ENCODE data around the gene HMOX2.

Gene HMOX2

DNA sequence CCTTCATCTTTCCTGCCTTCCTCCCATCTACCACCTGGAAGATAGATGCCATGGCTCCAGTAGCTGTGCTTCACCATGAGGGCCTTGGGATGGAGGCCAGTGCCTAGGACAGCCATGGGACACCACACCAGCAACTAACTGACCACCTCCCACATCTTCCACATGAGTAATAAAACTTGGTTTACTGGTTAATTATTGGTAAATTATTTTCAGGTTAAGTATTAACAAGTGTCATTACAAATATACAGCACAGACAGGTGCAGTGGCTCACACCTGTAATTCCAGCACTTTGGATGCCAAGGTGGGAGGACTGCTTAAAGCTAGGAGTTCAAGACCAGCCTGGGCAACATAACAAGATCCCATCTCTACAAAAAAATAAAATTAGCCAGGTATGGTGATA lies 48.4 kb downstream of the HMOX2 start:
- CTCF ChIA-PET: interaction anchor here (0.5 to 1.7 kb wide), 3 partner anchors 15 to 122 kb away, joined by 4 to 6 read pairs (median 4); no protein-coding TSS in a partner anchor
- POLR2A ChIA-PET: interaction anchor here (0.6 kb wide), 1 partner anchor 14 kb away, joined by 4 read pairs; the partner anchor contains the start of gene CDIP1
- TF ChIP-seq ZNF701 (tag by site-specific recombination; IDR thresholded peaks at IDR 0.05): no peak
- TF ChIP-seq KLF1 (tag by site-specific recombination; IDR thresholded peaks at IDR 0.05): no peak
- TF ChIP-seq ZNF48 (tag by site-specific recombination; IDR thresholded peaks at IDR 0.05): no peak
- TF ChIP-seq ZNF529 (tag by site-specific recombination; IDR thresholded peaks at IDR 0.05; ENCODE audit: insufficient replicate concordance): no peak
- TF ChIP-seq GLIS2 (tag by site-specific recombination; IDR thresholded peaks at IDR 0.05): no peak
- no peak for TF ChIP-seq ZBTB17 (tag by site-specific recombination; IDR thresholded peaks at IDR 0.05)
- TF ChIP-seq, protein P1, sequence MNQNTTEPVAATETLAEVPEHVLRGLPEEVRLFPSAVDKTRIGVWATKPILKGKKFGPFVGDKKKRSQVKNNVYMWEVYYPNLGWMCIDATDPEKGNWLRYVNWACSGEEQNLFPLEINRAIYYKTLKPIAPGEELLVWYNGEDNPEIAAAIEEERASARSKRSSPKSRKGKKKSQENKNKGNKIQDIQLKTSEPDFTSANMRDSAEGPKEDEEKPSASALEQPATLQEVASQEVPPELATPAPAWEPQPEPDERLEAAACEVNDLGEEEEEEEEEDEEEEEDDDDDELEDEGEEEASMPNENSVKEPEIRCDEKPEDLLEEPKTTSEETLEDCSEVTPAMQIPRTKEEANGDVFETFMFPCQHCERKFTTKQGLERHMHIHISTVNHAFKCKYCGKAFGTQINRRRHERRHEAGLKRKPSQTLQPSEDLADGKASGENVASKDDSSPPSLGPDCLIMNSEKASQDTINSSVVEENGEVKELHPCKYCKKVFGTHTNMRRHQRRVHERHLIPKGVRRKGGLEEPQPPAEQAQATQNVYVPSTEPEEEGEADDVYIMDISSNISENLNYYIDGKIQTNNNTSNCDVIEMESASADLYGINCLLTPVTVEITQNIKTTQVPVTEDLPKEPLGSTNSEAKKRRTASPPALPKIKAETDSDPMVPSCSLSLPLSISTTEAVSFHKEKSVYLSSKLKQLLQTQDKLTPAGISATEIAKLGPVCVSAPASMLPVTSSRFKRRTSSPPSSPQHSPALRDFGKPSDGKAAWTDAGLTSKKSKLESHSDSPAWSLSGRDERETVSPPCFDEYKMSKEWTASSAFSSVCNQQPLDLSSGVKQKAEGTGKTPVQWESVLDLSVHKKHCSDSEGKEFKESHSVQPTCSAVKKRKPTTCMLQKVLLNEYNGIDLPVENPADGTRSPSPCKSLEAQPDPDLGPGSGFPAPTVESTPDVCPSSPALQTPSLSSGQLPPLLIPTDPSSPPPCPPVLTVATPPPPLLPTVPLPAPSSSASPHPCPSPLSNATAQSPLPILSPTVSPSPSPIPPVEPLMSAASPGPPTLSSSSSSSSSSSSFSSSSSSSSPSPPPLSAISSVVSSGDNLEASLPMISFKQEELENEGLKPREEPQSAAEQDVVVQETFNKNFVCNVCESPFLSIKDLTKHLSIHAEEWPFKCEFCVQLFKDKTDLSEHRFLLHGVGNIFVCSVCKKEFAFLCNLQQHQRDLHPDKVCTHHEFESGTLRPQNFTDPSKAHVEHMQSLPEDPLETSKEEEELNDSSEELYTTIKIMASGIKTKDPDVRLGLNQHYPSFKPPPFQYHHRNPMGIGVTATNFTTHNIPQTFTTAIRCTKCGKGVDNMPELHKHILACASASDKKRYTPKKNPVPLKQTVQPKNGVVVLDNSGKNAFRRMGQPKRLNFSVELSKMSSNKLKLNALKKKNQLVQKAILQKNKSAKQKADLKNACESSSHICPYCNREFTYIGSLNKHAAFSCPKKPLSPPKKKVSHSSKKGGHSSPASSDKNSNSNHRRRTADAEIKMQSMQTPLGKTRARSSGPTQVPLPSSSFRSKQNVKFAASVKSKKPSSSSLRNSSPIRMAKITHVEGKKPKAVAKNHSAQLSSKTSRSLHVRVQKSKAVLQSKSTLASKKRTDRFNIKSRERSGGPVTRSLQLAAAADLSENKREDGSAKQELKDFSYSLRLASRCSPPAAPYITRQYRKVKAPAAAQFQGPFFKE (tag by site-specific recombination; IDR thresholded peaks at IDR 0.05; ENCODE audit: borderline replicate concordance): no peak
- no peak for TF ChIP-seq ZNF792 (tag by site-specific recombination; IDR thresholded peaks at IDR 0.05)
- TF ChIP-seq ZXDB (tag by site-specific recombination; IDR thresholded peaks at IDR 0.05): no peak
- no peak for TF ChIP-seq ZSCAN23 (tag by site-specific recombination; IDR thresholded peaks at IDR 0.05)
- Histone ChIP-seq H3K9me3 (ENCODE audit: control insufficient read depth, insufficient read depth, low read depth, low read length) (no peaks in the 10 kb centered on the region), H3K36me3 (ENCODE audit: control insufficient read depth in 2 of 2, insufficient read depth in 1 of 2, low read length in 2 of 2) (peaks cover 0 to 27% of the 10 kb centered on the region in 2 experiments; a peak in 1 of 3 replicates), H3K4me3 (ENCODE audit: low read depth, low read length) (no peak overlapping the region), H3K27ac (ENCODE audit: extremely low read depth, low read depth, low read length) (no peak overlapping the region), H3K4me1 (ENCODE audit: control insufficient read depth, insufficient read depth, low read length) (peaks cover 3% of the 10 kb centered on the region; the same call in 1 of the 2 replicates)

DNA sequence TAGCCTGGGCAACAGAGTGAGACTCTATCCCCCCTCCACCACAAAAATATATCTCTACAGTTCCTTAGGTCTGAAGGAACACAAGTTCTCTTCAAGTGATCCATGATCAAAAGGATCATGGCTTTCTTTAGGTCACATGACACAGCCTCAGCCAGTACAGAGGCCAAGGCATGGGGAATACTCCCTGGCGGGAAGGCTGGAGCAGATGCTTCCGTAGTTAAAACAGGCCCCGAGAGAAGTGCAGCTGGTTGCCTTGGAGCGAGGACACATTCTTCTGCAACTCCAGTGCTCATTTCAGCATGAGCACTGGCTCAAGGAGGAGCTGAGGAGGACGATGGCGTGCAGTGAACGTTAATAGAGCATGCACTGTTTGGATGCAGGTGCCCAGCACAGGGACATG lies 48.9 kb downstream of the HMOX2 start:
- Histone ChIP-seq H3K4me3 (ENCODE audit: low read depth, low read length) (no peak overlapping the region), H3K4me1 (ENCODE audit: control insufficient read depth, insufficient read depth, low read length) (peaks cover 3% of the 10 kb centered on the region; the same call in 1 of the 2 replicates), H3K9me3 (ENCODE audit: control insufficient read depth, insufficient read depth, low read depth, low read length) (no peaks in the 10 kb centered on the region), H3K27ac (ENCODE audit: extremely low read depth, low read depth, low read length) (no peak overlapping the region), H3K36me3 (ENCODE audit: control insufficient read depth in 2 of 2, insufficient read depth in 1 of 2, low read length in 2 of 2) (peaks cover 0 to 27% of the 10 kb centered on the region in 2 experiments; a peak in 1 of 3 replicates)
- ChIA-PET CTCF (interaction anchor here (0.5 to 1.7 kb wide), 3 partner anchors 23 to 122 kb away, joined by 3 to 6 read pairs (median 4); no protein-coding TSS in a partner anchor), POLR2A (interaction anchor here (0.6 kb wide), 1 partner anchor 13 kb away, joined by 4 read pairs; the partner anchor contains the start of gene CDIP1)
- TF ChIP-seq ZNF311 (tag by site-specific recombination; IDR thresholded peaks at IDR 0.05; ENCODE audit: borderline replicate concordance) (no peak), ZNF175 (tag by site-specific recombination; IDR thresholded peaks at IDR 0.05) (no peak), ZNF501 (tag by site-specific recombination; IDR thresholded peaks at IDR 0.05) (no peak), ZNF37A (tag by site-specific recombination; IDR thresholded peaks at IDR 0.05) (no peak), ZNF558 (tag by site-specific recombination; IDR thresholded peaks at IDR 0.05) (no peak), ZNF112 (tag by site-specific recombination; IDR thresholded peaks at IDR 0.05) (no peak), ZNF426 (tag by site-specific recombination; IDR thresholded peaks at IDR 0.05) (no peak), MYNN (tag by site-specific recombination; IDR thresholded peaks at IDR 0.05; ENCODE audit: borderline replicate concordance) (no peak), GLI2 (tag by site-specific recombination; IDR thresholded peaks at IDR 0.05; ENCODE audit: borderline replicate concordance, low read depth) (no peak), ZNF248 (tag by site-specific recombination; IDR thresholded peaks at IDR 0.05) (no peak), ZNF354C (tag by site-specific recombination; IDR thresholded peaks at IDR 0.05; ENCODE audit: borderline replicate concordance, low read depth) (no peak), ZNF202 (tag by site-specific recombination; IDR thresholded peaks at IDR 0.05; ENCODE audit: borderline replicate concordance) (no peak), ZNF670 (tag by site-specific recombination; IDR thresholded peaks at IDR 0.05; ENCODE audit: low read depth) (no peak)
- TF ChIP-seq, protein P2, sequence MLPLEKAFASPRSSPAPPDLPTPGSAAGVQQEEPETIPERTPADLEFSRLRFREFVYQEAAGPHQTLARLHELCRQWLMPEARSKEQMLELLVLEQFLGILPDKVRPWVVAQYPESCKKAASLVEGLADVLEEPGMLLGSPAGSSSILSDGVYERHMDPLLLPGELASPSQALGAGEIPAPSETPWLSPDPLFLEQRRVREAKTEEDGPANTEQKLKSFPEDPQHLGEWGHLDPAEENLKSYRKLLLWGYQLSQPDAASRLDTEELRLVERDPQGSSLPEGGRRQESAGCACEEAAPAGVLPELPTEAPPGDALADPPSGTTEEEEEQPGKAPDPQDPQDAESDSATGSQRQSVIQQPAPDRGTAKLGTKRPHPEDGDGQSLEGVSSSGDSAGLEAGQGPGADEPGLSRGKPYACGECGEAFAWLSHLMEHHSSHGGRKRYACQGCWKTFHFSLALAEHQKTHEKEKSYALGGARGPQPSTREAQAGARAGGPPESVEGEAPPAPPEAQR (tag by site-specific recombination; IDR thresholded peaks at IDR 0.05): no peak
- TF ChIP-seq, protein P3, sequence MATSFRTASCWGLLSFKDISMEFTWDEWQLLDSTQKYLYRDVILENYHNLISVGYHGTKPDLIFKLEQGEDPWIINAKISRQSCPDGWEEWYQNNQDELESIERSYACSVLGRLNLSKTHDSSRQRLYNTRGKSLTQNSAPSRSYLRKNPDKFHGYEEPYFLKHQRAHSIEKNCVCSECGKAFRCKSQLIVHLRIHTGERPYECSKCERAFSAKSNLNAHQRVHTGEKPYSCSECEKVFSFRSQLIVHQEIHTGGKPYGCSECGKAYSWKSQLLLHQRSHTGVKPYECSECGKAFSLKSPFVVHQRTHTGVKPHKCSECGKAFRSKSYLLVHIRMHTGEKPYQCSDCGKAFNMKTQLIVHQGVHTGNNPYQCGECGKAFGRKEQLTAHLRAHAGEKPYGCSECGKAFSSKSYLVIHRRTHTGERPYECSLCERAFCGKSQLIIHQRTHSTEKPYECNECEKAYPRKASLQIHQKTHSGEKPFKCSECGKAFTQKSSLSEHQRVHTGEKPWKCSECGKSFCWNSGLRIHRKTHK (tag by site-specific recombination; IDR thresholded peaks at IDR 0.05): no peak

All from HEK293 (cell line).